Neural cell (in vitro differentiated cells): ENCODE results near the gene SNRNP25. TPM values are rescaled to one million over a fixed set of nuclear protein-coding genes. Genes with fewer than 3 reads are reported as not detected.

Experiments
- H2AFZ ChIP-seq: fragments of 200-600, 300-800 bp; sonication (generic), shearing (Covaris generic); 2 replicates; pipeline ENCODE4 v1.6.0; 2014; ENCODE audit warnings: low read depth, mild to moderate bottlenecking, antibody characterized with exemption, low read length, moderate library complexity
- H3F3A ChIP-seq: fragments of 200-600 bp; shearing (Covaris generic); 2 replicates; pipeline ENCODE4 v1.6.1; 2016; ENCODE audit warnings: mild to moderate bottlenecking, moderate library complexity, mixed read lengths, antibody characterized with exemption, low read length; ENCODE audit not compliant: insufficient read depth, poor library complexity, severe bottlenecking
- H3K27ac ChIP-seq: fragments of 200-600, 300-800 bp; sonication (generic), shearing (Covaris generic); 2 replicates; pipeline ENCODE4 v1.5.1; 2014; ENCODE audit warnings: mild to moderate bottlenecking, low read length, moderate library complexity
- H3K27me3 ChIP-seq: fragments of 300-800, 200-600 bp; sonication (generic), shearing (Covaris generic); 2 replicates; pipeline ENCODE4 v1.6.0; 2014; ENCODE audit warnings: mild to moderate bottlenecking, low read depth, low read length, moderate library complexity; ENCODE audit not compliant: insufficient read depth
- H3K36me3 ChIP-seq: fragments of 300-800, 200-600 bp; sonication (generic), shearing (Covaris generic); 2 replicates; pipeline ENCODE4 v1.5.1; 2014; ENCODE audit warnings: mild to moderate bottlenecking, antibody characterized with exemption, low read length, moderate library complexity; ENCODE audit not compliant: insufficient read depth
- H3K4me2 ChIP-seq: fragments of 300-800, 200-600 bp; sonication (generic), shearing (Covaris generic); 2 replicates; pipeline ENCODE4 v1.6.0; 2014; ENCODE audit warnings: mild to moderate bottlenecking, low read length
- H3K4me3 ChIP-seq: fragments of 300-800, 200-600 bp; sonication (generic), shearing (Covaris generic); 2 replicates; pipeline ENCODE4 v1.5.1; 2014; ENCODE audit warnings: mild to moderate bottlenecking, low read length, moderate library complexity
- H3K79me2 ChIP-seq: fragments of 200-600 bp; shearing (Covaris generic); replicated peaks from 2 replicates; pipeline ENCODE4 v1.6.0; 2014; ENCODE audit warnings: mild to moderate bottlenecking, low read length, moderate library complexity; ENCODE audit not compliant: insufficient read depth
- H3K9ac ChIP-seq: fragments of 300-800, 200-600 bp; sonication (generic), shearing (Covaris generic); 2 replicates; pipeline ENCODE4 v1.6.1; 2016; ENCODE audit warnings: mild to moderate bottlenecking, low read length, mixed read lengths
- H3K9me2 ChIP-seq: fragments of 200-600 bp; shearing (Covaris generic); 2 replicates; pipeline ENCODE4 v1.6.1; 2016; ENCODE audit warnings: mild to moderate bottlenecking, low read length, mixed read lengths; ENCODE audit not compliant: insufficient read depth
- H3K9me3 ChIP-seq: fragments of 200-600, 300-800 bp; sonication (generic), shearing (Covaris generic); 2 replicates; pipeline ENCODE4 v1.6.1; 2016; ENCODE audit warnings: mild to moderate bottlenecking, mixed run types, low read length, moderate library complexity, mixed read lengths
- H4K20me1 ChIP-seq: fragments of 200-600 bp; shearing (Covaris generic); 2 replicates; pipeline ENCODE4 v1.6.1; 2016; ENCODE audit warnings: mild to moderate bottlenecking, mixed run types; ENCODE audit not compliant: insufficient read depth
- EP300 ChIP-seq: fragments of 450-650 bp; conservative IDR thresholded peaks from 2 replicates; pipeline ENCODE4 v1.6.1; 2014; ENCODE audit warnings: antibody characterized with exemption, mild to moderate bottlenecking, moderate library complexity; ENCODE audit not compliant: poor library complexity, severe bottlenecking
- EZH2 ChIP-seq: fragments of 200-600, 300-800 bp; shearing (Covaris generic), sonication (generic); IDR thresholded peaks from 2 replicates; pipeline ENCODE4 v1.6.1; 2014; ENCODE audit warnings: antibody characterized with exemption, low read length, borderline replicate concordance, mild to moderate bottlenecking; ENCODE audit not compliant: insufficient read depth, poor library complexity, severe bottlenecking
- MXI1 ChIP-seq: fragments of 450-650 bp; conservative IDR thresholded peaks from 2 replicates; pipeline ENCODE4 v1.6.1; 2014; ENCODE audit warnings: antibody characterized with exemption, mild to moderate bottlenecking; ENCODE audit not compliant: poor library complexity, severe bottlenecking
- POLR2AphosphoS5 ChIP-seq: IDR thresholded peaks from 2 replicates; pipeline ENCODE4 v1.6.1; 2012
- RAD21 ChIP-seq: fragments of 450-650 bp; conservative IDR thresholded peaks from 2 replicates; pipeline ENCODE4 v1.6.1; 2014; ENCODE audit warnings: antibody characterized with exemption, mild to moderate bottlenecking, moderate library complexity
- SMC3 ChIP-seq: fragments of 450-650 bp; conservative IDR thresholded peaks from 2 replicates; pipeline ENCODE4 v1.6.1; 2014; ENCODE audit warnings: antibody characterized with exemption, mild to moderate bottlenecking, moderate library complexity; ENCODE audit not compliant: poor library complexity
- TAF1 ChIP-seq: IDR thresholded peaks from 2 replicates; pipeline ENCODE4 v1.6.1; 2012; ENCODE audit warnings: low read depth
- polyA plus RNA-seq: library from polyadenylated mRNA; depleted of rRNA; stranded (reverse); fragments of >200 nt; gene quantifications from 2 replicates; pipeline ENCODE4 v1.2.3, GENCODE V29; 2014
- TF ChIP-seq, protein P1 (sequence below): fragments of 450-650 bp; IDR thresholded peaks from 2 replicates; pipeline ENCODE4 v1.5.1; 2014; ENCODE audit warnings: antibody characterized with exemption, mild to moderate bottlenecking, moderate library complexity; ENCODE audit not compliant: poor library complexity, severe bottlenecking
- TF ChIP-seq, protein P2 (sequence below): IDR thresholded peaks from 2 replicates; pipeline ENCODE4 v1.6.1; 2012; ENCODE audit warnings: borderline replicate concordance

Gene SNRNP25
- polyA plus RNA-seq, 1 donor from 2014 or later, result 46.4 TPM

- no peak for TF ChIP-seq POLR2AphosphoS5
- TF ChIP-seq RAD21, result peak; percentile 86
- TF ChIP-seq MXI1, result peak; percentile 21
- TF ChIP-seq EP300, result no peak
- TF ChIP-seq, protein P1, sequence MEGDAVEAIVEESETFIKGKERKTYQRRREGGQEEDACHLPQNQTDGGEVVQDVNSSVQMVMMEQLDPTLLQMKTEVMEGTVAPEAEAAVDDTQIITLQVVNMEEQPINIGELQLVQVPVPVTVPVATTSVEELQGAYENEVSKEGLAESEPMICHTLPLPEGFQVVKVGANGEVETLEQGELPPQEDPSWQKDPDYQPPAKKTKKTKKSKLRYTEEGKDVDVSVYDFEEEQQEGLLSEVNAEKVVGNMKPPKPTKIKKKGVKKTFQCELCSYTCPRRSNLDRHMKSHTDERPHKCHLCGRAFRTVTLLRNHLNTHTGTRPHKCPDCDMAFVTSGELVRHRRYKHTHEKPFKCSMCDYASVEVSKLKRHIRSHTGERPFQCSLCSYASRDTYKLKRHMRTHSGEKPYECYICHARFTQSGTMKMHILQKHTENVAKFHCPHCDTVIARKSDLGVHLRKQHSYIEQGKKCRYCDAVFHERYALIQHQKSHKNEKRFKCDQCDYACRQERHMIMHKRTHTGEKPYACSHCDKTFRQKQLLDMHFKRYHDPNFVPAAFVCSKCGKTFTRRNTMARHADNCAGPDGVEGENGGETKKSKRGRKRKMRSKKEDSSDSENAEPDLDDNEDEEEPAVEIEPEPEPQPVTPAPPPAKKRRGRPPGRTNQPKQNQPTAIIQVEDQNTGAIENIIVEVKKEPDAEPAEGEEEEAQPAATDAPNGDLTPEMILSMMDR, result peak; percentile 90
- TF ChIP-seq SMC3, result peak; percentile 86
- no peaks in the 10 kb centered on the region for H3K9me2 ChIP-seq
- no peak overlapping the region for H3K4me2 ChIP-seq
- H3K27me3 ChIP-seq, result peaks cover under 1% of the 10 kb centered on the region
- no peak overlapping the region for H2AFZ ChIP-seq
- no peaks in the 10 kb centered on the region for H3F3A ChIP-seq
- no peaks in the 10 kb centered on the region for H3K79me2 ChIP-seq
- no peaks in the 10 kb centered on the region for H4K20me1 ChIP-seq
- H3K27ac ChIP-seq, result no peak overlapping the region
- no peak overlapping the region for H3K4me3 ChIP-seq
- no peaks in the 10 kb centered on the region for H3K36me3 ChIP-seq
- no peak overlapping the region for H3K9ac ChIP-seq
- no peaks in the 10 kb centered on the region for H3K9me3 ChIP-seq
Measured at GRCh38 chr16:65745-66144, 12.1 kb downstream of the SNRNP25 start.

DNA sequence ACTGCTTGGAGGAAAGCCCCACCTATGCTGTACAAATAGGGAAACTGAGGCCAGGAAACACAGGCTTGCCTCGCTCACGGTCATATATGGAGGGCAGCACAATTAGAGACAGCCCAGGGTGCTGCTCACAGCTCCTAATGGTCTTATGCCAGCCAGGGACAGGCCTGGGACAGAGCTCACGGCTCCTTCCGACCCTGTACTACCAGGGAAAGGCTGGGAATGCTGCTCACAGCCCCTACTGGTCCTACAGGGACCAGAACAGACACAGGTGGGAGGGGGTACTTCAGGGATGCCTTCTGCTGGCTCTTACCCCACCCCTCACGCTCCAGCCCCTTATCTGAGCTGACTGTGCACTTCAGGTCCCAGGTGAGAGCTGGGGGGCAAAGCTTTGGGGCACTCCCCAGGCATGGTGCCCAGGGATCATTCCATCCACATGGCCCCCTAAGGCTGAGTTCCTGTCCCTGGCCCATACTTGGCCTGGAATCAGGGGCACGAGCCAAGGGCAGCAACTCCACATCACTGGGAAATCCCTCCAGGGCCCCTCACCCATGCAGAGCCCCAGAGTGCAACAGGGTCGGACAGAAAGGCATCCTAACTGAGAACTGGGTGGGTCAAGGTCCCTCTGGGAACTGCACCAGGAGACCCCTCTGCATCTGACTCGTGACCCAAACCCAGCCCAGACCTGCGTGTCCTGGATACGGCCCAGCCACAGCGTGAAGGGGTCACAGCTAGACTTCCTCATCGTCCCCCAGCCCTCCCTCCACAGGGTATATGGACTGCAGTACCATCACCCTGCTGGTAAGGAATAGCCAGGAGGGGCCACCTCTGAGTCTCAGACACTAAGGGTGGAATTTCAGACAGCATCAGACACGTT lies 12.9 kb downstream of the SNRNP25 start:
- H3K27me3 ChIP-seq, result peaks cover 9% of the 10 kb centered on the region
- no peak overlapping the region for H3K27ac ChIP-seq
- no peaks in the 10 kb centered on the region for H3K9me2 ChIP-seq
- H3K4me3 ChIP-seq, result no peak overlapping the region
- H4K20me1 ChIP-seq, result no peaks in the 10 kb centered on the region
- no peaks in the 10 kb centered on the region for H3K79me2 ChIP-seq
- H3K4me2 ChIP-seq, result no peak overlapping the region
- H3K9me3 ChIP-seq, result no peaks in the 10 kb centered on the region
- TF ChIP-seq EP300 (no peak), EZH2 (no peak), TAF1 (no peak), MXI1 (no peak), RAD21 (no peak), SMC3 (no peak), POLR2AphosphoS5 (no peak)
- TF ChIP-seq, protein P2, sequence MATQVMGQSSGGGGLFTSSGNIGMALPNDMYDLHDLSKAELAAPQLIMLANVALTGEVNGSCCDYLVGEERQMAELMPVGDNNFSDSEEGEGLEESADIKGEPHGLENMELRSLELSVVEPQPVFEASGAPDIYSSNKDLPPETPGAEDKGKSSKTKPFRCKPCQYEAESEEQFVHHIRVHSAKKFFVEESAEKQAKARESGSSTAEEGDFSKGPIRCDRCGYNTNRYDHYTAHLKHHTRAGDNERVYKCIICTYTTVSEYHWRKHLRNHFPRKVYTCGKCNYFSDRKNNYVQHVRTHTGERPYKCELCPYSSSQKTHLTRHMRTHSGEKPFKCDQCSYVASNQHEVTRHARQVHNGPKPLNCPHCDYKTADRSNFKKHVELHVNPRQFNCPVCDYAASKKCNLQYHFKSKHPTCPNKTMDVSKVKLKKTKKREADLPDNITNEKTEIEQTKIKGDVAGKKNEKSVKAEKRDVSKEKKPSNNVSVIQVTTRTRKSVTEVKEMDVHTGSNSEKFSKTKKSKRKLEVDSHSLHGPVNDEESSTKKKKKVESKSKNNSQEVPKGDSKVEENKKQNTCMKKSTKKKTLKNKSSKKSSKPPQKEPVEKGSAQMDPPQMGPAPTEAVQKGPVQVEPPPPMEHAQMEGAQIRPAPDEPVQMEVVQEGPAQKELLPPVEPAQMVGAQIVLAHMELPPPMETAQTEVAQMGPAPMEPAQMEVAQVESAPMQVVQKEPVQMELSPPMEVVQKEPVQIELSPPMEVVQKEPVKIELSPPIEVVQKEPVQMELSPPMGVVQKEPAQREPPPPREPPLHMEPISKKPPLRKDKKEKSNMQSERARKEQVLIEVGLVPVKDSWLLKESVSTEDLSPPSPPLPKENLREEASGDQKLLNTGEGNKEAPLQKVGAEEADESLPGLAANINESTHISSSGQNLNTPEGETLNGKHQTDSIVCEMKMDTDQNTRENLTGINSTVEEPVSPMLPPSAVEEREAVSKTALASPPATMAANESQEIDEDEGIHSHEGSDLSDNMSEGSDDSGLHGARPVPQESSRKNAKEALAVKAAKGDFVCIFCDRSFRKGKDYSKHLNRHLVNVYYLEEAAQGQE, result no peak
- TF ChIP-seq, protein P1, result no peak
- H2AFZ ChIP-seq, result no peak overlapping the region
- H3F3A ChIP-seq, result no peaks in the 10 kb centered on the region
- no peaks in the 10 kb centered on the region for H3K36me3 ChIP-seq
- H3K9ac ChIP-seq, result no peak overlapping the region
